Measurements from ENCODE around the gene NTSR1.

NTSR1 gene

DNA sequence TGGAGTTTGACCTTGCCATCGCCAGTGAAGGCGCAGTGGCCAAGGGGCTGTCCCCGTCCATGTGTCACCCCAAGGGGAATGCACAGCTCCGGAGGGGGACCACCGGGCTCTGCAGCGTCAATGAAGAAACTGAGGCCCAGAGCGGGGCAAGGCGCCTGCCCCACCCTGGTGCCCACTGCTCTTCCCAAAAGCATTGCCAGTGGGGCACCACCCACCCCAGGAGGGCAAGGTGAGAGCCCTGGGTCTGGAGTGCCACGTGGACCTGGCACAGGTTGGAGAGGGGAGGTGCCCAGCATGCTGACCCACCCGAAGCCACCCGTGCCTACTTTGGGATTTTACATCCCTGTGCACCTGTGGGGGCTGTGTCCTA, 8.3 kb downstream of the NTSR1 start:
- TF ChIP-seq, protein P1, sequence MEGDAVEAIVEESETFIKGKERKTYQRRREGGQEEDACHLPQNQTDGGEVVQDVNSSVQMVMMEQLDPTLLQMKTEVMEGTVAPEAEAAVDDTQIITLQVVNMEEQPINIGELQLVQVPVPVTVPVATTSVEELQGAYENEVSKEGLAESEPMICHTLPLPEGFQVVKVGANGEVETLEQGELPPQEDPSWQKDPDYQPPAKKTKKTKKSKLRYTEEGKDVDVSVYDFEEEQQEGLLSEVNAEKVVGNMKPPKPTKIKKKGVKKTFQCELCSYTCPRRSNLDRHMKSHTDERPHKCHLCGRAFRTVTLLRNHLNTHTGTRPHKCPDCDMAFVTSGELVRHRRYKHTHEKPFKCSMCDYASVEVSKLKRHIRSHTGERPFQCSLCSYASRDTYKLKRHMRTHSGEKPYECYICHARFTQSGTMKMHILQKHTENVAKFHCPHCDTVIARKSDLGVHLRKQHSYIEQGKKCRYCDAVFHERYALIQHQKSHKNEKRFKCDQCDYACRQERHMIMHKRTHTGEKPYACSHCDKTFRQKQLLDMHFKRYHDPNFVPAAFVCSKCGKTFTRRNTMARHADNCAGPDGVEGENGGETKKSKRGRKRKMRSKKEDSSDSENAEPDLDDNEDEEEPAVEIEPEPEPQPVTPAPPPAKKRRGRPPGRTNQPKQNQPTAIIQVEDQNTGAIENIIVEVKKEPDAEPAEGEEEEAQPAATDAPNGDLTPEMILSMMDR (conservative IDR thresholded peaks at IDR 0.05): no peak
- no peak overlapping the region for H3K27ac ChIP-seq

DNA sequence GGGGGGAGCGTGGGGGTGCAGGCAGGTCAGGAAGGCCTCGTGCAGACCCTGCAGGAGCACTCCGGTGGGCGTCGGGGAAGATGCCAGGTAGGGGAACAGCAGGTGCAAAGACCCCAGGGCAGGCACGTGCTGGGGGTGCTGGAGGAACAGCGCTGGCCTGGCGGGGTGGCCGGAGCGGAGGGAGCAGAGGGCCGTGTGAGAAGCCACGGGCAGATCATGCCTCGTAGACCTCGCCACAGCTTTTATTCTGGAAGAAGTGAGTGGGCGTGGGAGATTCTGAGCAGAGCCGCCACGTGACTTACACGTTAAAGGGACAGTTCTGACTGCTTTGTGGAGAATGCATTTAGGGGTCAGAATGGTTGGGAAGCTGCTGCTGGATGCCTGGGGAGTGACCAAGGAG, 9.3 kb downstream of the NTSR1 start:
- H3K27ac ChIP-seq: no peak overlapping the region
- TF ChIP-seq, protein P1 (conservative IDR thresholded peaks at IDR 0.05): no peak

DNA sequence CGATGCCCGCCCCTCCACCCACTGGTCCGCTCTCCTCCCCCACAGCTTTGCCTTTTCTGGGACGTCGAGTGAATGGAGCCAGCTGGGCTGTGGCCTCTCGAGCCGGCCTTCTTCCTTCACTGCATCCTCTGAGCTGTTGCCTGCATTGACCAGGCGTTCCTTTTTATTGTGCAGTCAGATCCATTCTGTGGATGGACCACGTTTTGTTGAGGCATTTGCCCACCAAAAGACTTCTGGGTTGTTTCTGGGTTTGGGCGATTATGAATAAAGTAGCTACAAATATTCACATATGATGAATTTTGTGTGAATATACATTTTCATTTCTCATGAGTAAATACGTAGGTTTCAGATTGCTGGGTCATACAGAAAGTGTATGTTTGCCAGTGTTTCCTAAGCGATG, 9.9 kb downstream of the NTSR1 start:
- TF ChIP-seq, protein P1 (conservative IDR thresholded peaks at IDR 0.05): no peak
- no peak overlapping the region for H3K27ac ChIP-seq

DNA sequence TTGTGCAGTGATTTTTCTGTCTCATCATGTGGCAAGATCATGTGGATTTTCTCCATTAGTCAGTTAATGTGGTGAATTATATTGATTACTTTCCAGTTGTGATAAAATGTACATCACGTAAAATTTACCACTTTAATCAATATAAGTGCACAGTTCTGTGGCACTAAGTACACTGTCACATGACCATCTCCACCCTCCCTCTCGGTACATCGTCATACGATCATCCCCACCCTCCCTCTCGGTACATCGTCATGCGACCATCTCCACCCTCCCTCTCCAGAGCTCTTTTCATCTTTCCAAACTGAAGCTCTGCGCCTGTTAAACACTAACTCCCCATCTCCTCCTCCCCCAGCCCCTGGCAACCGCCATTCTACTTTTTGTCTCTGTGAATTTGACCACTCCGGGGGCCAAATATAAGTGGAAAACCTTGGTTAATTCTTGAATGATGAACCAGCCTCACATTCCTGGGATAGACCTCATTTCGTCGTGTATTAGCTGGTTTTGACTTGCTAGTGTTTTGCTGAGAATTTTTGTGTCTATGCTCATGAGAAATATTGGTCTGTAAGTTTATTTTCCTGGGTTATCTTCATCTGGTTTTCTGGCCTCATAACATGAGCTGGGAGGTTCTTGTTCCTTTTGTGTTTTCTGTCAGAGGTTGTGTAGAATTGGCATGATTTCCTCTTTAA, 10.8 kb downstream of the NTSR1 start:
- no peak overlapping the region for H3K27ac ChIP-seq
- TF ChIP-seq, protein P1 (conservative IDR thresholded peaks at IDR 0.05): no peak

DNA sequence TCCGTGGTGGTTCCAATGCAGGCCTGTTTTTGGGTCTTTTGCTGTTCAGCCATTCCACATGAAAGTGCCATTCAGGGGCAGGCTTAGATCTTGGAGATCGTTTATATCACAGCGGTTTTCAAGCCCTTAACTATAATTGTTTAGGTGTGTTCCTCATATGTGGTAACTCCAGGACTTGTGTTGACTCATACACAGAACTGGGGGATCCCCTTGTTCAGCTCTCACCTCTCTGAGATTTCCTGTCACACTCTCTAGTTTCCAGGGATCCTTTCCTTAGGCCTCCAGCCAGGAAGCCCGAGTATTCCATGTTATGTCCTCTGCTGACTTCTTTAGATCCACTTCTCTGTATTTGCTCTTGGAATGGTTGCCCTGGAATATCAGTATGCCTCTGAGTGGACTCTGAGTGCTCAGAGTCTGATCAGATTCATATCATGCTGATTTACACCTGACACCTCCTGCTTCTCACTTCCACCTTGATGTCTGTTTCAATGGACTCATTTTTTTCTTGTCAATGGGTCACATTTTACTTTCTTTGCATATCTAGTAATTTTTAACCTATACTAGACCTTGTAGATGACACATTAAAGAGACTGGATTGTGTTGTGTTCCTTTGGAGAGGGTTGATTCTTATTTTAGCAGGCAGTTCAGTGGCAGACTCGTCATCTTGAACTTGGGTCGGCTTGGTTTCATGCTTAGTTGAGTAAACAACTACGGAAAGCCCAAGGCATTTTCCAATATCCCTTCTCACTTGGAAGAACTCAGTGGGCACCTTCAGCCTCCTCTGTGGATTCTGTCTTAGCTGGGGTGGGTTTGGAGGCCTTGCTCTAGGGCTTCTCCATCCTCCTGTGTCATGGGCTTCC, 13.1 kb downstream of the NTSR1 start:
- TF ChIP-seq, protein P1 (conservative IDR thresholded peaks at IDR 0.05): no peak
- no peak overlapping the region for H3K27ac ChIP-seq

DNA sequence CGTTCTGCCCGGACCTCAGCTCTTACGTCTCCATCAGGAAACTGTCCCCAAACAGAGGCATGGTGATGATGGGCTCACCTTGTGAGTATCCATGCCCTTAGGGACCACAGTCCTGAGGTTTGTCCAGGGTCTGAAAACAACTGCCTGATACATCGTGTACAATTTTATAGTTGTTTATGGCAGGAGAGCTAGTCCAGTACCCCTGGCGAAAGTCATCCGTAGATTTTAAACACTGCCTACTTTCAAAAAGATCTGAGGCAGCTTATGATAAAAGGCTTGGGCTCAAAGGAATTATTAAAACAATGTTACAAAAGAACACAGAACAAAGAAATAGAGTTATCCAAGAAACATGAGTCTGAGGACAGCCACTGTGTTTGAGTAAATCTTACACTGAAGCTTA, 14.0 kb downstream of the NTSR1 start:
- H3K27ac ChIP-seq: no peak overlapping the region
- TF ChIP-seq, protein P1 (conservative IDR thresholded peaks at IDR 0.05): no peak

DNA sequence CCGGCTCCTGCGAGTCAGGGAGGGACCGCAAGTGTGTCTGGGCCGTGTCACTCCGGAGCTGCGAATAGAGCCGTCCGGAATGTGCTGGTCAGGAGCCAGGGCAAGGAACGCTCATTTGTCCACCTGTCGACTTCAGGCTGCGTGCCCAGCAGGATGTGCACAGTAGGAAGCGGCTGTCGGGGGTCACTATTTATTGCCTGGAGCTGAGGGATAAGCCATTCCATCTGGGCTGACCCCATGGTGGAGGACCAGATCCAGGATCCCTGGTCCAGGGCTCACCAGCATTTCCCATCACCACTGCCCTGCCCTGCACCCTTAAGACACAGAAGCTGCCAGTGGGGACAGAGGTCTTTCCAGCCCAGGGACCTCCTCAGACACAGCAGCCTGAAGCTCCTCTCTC, 14.7 kb downstream of the NTSR1 start:
- H3K27ac ChIP-seq: peak overlapping the region; percentile 8; the same call in 1 of the 2 replicates
- TF ChIP-seq, protein P1 (conservative IDR thresholded peaks at IDR 0.05): no peak
